ENCODE data around the gene RTKN2.

RTKN2 gene

DNA sequence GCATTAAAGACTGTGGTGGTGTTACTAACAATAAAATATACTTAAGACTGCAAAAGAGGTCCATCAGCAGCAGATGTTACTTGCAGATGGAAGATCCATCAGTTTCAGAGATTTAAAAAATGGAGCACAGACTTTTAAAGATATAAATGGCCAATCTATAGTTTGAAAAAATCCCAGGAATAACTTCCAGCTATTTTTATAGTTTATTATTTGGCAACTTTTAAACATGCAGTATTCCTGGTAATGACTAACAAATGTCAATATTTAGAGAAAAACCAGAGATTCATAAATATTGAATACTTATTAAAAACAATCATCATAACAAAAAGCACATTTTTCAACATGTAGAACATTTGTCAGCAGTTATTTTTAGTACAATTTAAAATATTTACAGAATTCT, 30.7 kb downstream of the RTKN2 start:
- no peaks in the 10 kb centered on the region for H3K36me3 ChIP-seq (ENCODE audit: insufficient read depth, insufficient read length, low read length)
- no peaks in the 10 kb centered on the region for H3K9me3 ChIP-seq (ENCODE audit: insufficient read depth, low read length)
- no peak overlapping the region for H3K9ac ChIP-seq (ENCODE audit: insufficient read length, low read depth)
- H3K4me3 ChIP-seq (ENCODE audit: insufficient read length, low read depth): no peak overlapping the region
- TF ChIP-seq SUZ12 (IDR thresholded peaks at IDR 0.05; ENCODE audit: extremely low read depth, insufficient read depth, insufficient read length) (no peak), YY1 (IDR thresholded peaks at IDR 0.05; ENCODE audit: insufficient read depth, insufficient read length) (no peak), ZNF274 (IDR thresholded peaks at IDR 0.05; ENCODE audit: low read depth, low read length) (no peak)
- no peak for DNase-seq (ENCODE audit: low read depth, low spot score)
- H3K4me1 ChIP-seq (ENCODE audit: insufficient read depth, insufficient read length): no peaks in the 10 kb centered on the region
- no peaks in the 10 kb centered on the region for H3K27me3 ChIP-seq (ENCODE audit: insufficient read depth, insufficient read length)

DNA sequence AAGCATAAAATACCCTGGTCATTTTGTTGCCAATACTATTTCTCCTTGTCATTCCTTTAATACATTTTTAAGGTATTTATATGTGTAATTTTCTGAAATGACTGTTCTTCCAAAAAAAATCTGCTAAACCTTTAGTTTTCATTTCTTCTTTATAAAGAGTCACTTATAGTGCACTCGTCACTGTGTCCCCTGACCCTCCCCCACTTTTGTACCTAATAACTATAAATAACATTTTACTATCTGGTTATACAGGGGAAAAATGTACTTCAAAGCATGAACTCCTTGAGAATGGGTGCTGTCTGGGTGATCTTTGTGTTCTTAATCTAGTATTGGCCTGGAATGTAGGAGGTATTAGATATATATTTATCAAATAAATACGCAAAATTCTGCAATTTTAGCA, 31.1 kb downstream of the RTKN2 start:
- H3K9ac ChIP-seq (ENCODE audit: insufficient read length, low read depth): no peak overlapping the region
- H3K4me3 ChIP-seq (ENCODE audit: insufficient read length, low read depth): no peak overlapping the region
- TF ChIP-seq ZNF274 (IDR thresholded peaks at IDR 0.05; ENCODE audit: low read depth, low read length) (no peak), SUZ12 (IDR thresholded peaks at IDR 0.05; ENCODE audit: extremely low read depth, insufficient read depth, insufficient read length) (no peak), YY1 (IDR thresholded peaks at IDR 0.05; ENCODE audit: insufficient read depth, insufficient read length) (no peak)
- no peaks in the 10 kb centered on the region for H3K36me3 ChIP-seq (ENCODE audit: insufficient read depth, insufficient read length, low read length)
- no peaks in the 10 kb centered on the region for H3K27me3 ChIP-seq (ENCODE audit: insufficient read depth, insufficient read length)
- no peaks in the 10 kb centered on the region for H3K4me1 ChIP-seq (ENCODE audit: insufficient read depth, insufficient read length)
- H3K9me3 ChIP-seq (ENCODE audit: insufficient read depth, low read length): no peaks in the 10 kb centered on the region
- DNase-seq (ENCODE audit: low read depth, low spot score): no peak

DNA sequence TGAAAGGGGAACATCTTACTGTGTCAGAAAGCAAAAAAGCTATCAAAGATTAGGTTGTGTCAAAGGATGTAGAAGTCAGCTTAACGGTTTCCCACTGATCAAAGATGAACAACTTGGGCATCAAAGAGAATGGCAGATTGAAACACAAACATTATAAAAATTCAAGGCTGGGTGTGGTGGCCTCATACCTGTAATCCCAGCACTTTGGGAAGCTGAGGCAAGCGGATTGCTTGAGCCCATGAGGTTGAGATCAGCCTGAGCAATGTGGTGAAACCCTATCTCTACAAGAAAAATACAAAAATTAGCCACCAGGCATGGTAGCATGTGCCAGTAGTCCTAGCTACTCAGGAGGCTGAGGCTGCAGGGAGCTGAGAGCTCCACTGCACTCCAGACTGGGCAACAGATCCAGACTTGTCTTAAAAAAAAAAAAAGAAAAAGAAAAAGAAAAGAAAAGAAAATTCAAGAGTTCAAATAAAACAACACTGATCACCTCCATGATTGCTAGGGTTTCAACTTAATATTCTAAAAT, 34.5 kb downstream of the RTKN2 start:
- Histone ChIP-seq H3K9me3 (ENCODE audit: insufficient read depth, low read length) (no peaks in the 10 kb centered on the region), H3K9ac (ENCODE audit: insufficient read length, low read depth) (no peak overlapping the region), H3K36me3 (ENCODE audit: insufficient read depth, insufficient read length, low read length) (no peaks in the 10 kb centered on the region), H3K27me3 (ENCODE audit: insufficient read depth, insufficient read length) (no peaks in the 10 kb centered on the region), H3K4me3 (ENCODE audit: insufficient read length, low read depth) (no peak overlapping the region), H3K4me1 (ENCODE audit: insufficient read depth, insufficient read length) (no peaks in the 10 kb centered on the region)
- TF ChIP-seq YY1 (IDR thresholded peaks at IDR 0.05; ENCODE audit: insufficient read depth, insufficient read length) (no peak), ZNF274 (IDR thresholded peaks at IDR 0.05; ENCODE audit: low read depth, low read length) (no peak), SUZ12 (IDR thresholded peaks at IDR 0.05; ENCODE audit: extremely low read depth, insufficient read depth, insufficient read length) (no peak)
- no peak for DNase-seq (ENCODE audit: low read depth, low spot score)

DNA sequence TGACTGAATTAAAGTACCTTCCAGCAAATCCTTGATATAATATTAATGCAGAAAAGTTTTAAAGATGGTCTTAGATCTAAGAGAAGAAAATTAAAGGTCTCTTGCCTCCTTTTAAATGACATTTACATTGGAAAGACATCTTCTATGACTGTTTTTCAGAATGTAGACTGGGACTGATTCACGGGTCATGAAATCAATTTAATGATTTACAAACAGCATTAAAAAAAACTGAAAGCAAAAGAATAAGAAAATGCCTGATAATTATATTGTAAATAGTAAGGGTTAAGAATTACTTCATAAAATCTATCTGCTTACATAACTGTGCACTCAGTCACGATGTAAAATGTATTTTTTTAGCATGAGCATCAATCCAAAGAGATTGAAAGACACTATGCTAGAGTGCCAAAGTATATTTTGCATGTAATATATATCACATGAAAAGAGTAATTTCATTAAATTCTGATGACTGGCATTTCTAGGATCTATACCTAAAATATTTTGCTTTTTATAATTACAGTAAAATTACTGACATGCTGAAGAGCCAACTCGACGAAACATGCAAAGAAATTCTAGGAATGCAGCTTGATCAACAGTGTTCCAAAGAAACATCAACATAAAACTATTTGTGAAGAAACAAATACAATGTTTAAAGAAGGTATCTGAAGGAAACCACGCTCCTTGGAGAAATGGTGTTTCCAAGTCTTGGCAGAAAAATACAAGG, 35.1 kb downstream of the RTKN2 start:
- no peak for TF ChIP-seq YY1 (IDR thresholded peaks at IDR 0.05; ENCODE audit: insufficient read depth, insufficient read length)
- no peak for TF ChIP-seq ZNF274 (IDR thresholded peaks at IDR 0.05; ENCODE audit: low read depth, low read length)
- no peak for TF ChIP-seq SUZ12 (IDR thresholded peaks at IDR 0.05; ENCODE audit: extremely low read depth, insufficient read depth, insufficient read length)

DNA sequence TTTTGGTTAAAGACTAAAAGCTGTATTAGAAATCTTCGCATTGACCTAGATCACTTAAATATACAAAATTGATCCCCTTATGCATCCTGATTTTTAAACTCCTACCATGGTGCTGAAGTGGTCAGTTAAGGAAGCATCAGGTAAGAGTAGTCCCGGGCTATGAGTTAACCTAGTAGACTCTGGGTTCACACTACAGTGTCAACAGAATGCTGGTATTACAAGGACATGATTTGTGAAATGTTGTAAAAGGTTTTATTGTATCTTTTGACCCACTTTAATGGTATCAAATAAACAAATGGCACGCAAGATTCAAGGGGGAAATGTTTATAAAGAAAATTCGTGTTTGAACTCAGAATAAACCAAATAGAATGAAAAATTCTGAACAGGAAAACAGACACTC, 36.8 kb downstream of the RTKN2 start:
- Histone ChIP-seq H3K4me1 (ENCODE audit: insufficient read depth, insufficient read length) (no peaks in the 10 kb centered on the region), H3K4me3 (ENCODE audit: insufficient read length, low read depth) (no peak overlapping the region), H3K36me3 (ENCODE audit: insufficient read depth, insufficient read length, low read length) (no peaks in the 10 kb centered on the region), H3K27me3 (ENCODE audit: insufficient read depth, insufficient read length) (no peaks in the 10 kb centered on the region), H3K9me3 (ENCODE audit: insufficient read depth, low read length) (no peaks in the 10 kb centered on the region), H3K9ac (ENCODE audit: insufficient read length, low read depth) (no peak overlapping the region)
- no peak for DNase-seq (ENCODE audit: low read depth, low spot score)
- no peak for TF ChIP-seq YY1 (IDR thresholded peaks at IDR 0.05; ENCODE audit: insufficient read depth, insufficient read length)
- no peak for TF ChIP-seq SUZ12 (IDR thresholded peaks at IDR 0.05; ENCODE audit: extremely low read depth, insufficient read depth, insufficient read length)
- no peak for TF ChIP-seq ZNF274 (IDR thresholded peaks at IDR 0.05; ENCODE audit: low read depth, low read length)

More for the DNA sequence above, 35.1 kb downstream of the RTKN2 start:
- H3K9me3 ChIP-seq (ENCODE audit: insufficient read depth, low read length): no peaks in the 10 kb centered on the region
- no peak overlapping the region for H3K4me3 ChIP-seq (ENCODE audit: insufficient read length, low read depth)
- no peaks in the 10 kb centered on the region for H3K4me1 ChIP-seq (ENCODE audit: insufficient read depth, insufficient read length)
- H3K9ac ChIP-seq (ENCODE audit: insufficient read length, low read depth): no peak overlapping the region
- H3K27me3 ChIP-seq (ENCODE audit: insufficient read depth, insufficient read length): no peaks in the 10 kb centered on the region
- no peak for DNase-seq (ENCODE audit: low read depth, low spot score)
- no peaks in the 10 kb centered on the region for H3K36me3 ChIP-seq (ENCODE audit: insufficient read depth, insufficient read length, low read length)

DNA sequence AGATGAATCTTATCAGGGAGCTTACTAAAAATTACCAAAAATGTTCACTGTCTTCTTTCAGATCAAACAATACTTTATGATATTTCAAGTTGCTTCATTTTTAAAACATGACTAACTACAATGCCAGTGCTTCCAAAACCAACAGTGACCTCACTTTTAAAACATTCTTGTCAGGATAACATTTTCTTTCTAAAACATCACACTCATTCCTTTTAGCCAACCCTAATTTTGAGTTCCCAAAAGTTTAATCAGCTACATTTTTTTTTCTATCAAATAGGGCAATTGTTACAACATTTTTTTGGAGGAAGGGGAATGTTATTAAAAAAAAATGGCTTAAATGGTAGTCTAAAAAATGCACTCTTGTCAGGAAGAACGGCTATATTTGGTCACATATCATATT, 37.3 kb downstream of the RTKN2 start:
- H3K4me3 ChIP-seq (ENCODE audit: insufficient read length, low read depth): no peak overlapping the region
- TF ChIP-seq ZNF274 (IDR thresholded peaks at IDR 0.05; ENCODE audit: low read depth, low read length) (no peak), YY1 (IDR thresholded peaks at IDR 0.05; ENCODE audit: insufficient read depth, insufficient read length) (no peak), SUZ12 (IDR thresholded peaks at IDR 0.05; ENCODE audit: extremely low read depth, insufficient read depth, insufficient read length) (no peak)
- no peaks in the 10 kb centered on the region for H3K36me3 ChIP-seq (ENCODE audit: insufficient read depth, insufficient read length, low read length)
- DNase-seq (ENCODE audit: low read depth, low spot score): no peak
- H3K4me1 ChIP-seq (ENCODE audit: insufficient read depth, insufficient read length): no peaks in the 10 kb centered on the region
- H3K9me3 ChIP-seq (ENCODE audit: insufficient read depth, low read length): no peaks in the 10 kb centered on the region
- no peak overlapping the region for H3K9ac ChIP-seq (ENCODE audit: insufficient read length, low read depth)
- no peaks in the 10 kb centered on the region for H3K27me3 ChIP-seq (ENCODE audit: insufficient read depth, insufficient read length)

DNA sequence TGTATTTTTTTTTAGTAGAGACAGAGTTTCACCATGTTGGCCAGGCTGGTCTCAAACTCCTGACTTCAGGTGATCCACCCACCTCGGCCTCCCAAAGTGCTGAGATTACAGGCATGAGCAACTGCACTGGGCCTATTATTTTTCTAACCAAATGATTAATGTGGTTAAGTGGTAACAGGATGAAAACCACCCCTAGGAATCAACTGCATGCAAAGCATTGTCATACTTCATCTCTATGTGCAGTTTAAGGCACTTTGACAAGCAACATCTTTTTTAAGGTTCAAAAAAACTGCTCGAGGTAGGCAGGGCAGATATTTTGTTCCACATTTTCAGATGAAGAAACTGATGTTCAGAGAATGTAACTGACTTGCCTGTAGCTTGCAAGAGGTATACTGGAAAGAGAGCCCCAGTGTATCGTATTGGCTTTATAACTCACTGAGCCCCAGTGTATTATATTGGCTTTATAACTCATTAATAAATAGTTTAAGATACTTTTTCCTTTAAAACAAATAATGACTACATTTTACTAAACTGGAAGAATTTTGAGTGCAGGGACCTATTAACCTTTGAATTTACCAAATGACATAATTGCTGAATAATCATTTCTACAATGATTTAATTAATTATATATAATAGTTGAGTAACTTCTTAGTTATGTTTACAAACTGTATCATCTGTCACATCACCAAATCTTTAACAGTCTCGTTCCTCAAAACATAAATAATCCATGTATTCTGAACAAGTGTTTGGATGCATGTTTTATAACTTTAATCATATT, 38.1 kb downstream of the RTKN2 start:
- no peaks in the 10 kb centered on the region for H3K9me3 ChIP-seq (ENCODE audit: insufficient read depth, low read length)
- H3K36me3 ChIP-seq (ENCODE audit: insufficient read depth, insufficient read length, low read length): no peaks in the 10 kb centered on the region
- TF ChIP-seq YY1 (IDR thresholded peaks at IDR 0.05; ENCODE audit: insufficient read depth, insufficient read length) (no peak), SUZ12 (IDR thresholded peaks at IDR 0.05; ENCODE audit: extremely low read depth, insufficient read depth, insufficient read length) (no peak), ZNF274 (IDR thresholded peaks at IDR 0.05; ENCODE audit: low read depth, low read length) (no peak)
- no peak overlapping the region for H3K4me3 ChIP-seq (ENCODE audit: insufficient read length, low read depth)
- DNase-seq (ENCODE audit: low read depth, low spot score): no peak
- no peaks in the 10 kb centered on the region for H3K27me3 ChIP-seq (ENCODE audit: insufficient read depth, insufficient read length)
- no peak overlapping the region for H3K9ac ChIP-seq (ENCODE audit: insufficient read length, low read depth)
- no peaks in the 10 kb centered on the region for H3K4me1 ChIP-seq (ENCODE audit: insufficient read depth, insufficient read length)
